Measurements from ENCODE around the gene RSRC1. TPM values are rescaled to one million over a fixed set of nuclear protein-coding genes. Genes with fewer than 3 reads are reported as not detected.
A peak's percentile ranks its signal among the peaks of the same experiment; 100 is the strongest.
"Not testable (repeated sequence)": the region's sequence is repeated elsewhere in the genome, so short reads cannot be mapped to it uniquely, and the experiment has no call there.

Gene RSRC1
- total RNA-seq, 1 donor from 2014 or later: 38.9 TPM

DNA sequence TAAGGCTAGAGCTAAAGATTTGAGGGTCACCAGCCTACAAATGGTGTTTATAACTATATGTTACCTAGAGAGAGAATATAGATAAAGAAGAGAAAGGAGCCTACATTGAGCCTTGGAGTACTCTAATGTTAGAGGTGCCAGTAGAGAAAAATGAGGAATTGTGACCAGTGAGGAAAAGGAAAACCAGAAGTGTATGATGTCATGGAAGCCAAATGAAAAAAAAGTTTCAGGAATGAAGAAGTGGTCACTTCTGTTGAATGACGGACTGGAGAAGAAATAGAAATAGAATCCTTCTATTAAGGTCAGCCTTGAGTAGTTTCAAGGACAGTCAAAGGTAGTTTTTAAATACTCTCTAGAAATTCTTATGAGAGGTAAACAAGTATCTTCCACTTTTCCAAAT lies 409.9 kb downstream of the RSRC1 start:
- DNase-seq (ENCODE audit: low read depth, low spot score): no peak

DNA sequence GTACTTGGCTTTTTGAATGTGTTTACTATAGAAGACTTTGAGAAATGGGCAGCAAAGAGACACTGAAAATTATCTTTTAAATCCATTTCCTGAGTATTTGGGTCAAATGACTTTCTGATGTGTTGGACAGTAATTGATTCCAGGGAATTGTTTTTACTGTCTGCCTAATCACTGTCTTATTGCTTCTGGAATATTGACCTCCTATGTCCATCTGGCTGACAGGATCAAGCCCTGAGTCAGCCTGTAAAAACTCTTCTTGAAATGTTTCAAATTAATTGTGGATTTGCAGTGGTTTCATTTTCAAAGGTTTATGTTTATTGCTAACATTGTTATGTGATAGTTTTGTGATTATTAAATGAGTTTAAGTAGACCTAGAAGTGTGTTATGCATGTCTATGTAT lies 410.5 kb downstream of the RSRC1 start:
- no peak for DNase-seq (ENCODE audit: low read depth, low spot score)

DNA sequence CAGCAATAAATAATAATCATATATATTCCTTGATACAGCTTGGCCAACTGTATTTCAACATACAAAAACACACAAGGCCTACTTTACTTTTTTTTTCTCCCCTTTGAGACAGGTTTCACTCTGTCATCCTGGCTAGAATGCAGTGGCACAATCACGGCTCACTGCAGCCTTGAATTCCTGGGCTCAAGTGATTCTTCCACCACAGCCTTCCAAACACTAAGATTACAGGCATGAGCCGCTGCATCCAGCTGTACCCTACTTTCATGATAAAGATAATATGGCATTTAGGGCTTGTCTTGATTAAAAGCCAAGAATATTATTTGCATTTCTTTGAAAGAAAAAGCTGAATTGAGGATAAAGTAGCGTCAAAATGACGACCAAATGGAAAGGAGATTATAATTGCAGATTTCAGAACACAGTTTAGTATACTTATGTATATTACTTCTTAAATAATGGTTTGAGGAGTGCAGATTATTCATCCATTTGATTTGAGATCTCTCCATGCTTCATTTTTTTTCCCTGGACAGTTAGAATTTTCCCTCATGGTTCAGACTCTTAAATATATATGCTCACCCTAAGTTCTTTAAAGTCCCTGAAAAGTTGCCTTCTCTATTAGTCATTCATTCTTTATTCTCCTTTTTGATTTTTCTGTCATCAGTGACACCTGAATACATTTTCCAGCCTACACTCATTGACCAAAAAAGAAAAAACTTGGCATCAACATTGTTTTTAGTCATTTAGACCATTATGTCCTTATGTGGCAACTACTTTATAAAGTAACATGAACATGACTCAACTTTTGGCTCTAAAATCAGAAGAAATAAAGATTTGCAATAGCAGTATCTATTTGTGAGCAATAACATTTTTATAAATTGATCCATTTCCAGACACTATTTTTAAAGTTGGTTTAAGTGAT lies 412.6 kb downstream of the RSRC1 start:
- no peak for DNase-seq (ENCODE audit: low read depth, low spot score)

DNA sequence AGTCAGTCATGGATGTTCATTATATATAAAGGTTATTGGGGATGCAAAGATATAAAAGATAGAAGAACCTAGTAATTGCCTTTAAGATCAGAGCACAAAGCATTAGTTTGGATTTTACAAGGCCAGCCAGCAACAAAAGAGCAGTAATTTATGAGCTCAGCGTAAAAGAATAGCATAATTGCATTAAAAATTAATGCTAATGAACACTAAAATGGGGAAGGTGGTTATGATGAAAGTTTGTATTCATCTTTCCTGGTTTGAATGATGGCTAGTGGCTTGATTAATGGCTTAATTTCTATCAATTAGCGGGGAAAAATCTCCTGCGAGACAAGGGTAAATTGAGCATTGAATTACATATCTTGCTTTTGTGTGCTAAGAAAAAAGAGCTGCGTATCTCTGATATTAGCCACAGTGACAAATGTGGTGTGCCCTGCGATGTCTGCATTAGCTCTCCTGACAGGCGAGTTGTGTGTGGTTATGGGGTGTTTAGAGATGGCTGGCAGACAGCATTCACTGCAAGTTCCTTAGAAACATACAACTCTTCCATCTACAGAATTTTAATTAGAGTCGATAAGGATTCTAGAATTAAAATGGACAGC lies 418.3 kb downstream of the RSRC1 start:
- no peak for DNase-seq (ENCODE audit: low read depth, low spot score)

DNA sequence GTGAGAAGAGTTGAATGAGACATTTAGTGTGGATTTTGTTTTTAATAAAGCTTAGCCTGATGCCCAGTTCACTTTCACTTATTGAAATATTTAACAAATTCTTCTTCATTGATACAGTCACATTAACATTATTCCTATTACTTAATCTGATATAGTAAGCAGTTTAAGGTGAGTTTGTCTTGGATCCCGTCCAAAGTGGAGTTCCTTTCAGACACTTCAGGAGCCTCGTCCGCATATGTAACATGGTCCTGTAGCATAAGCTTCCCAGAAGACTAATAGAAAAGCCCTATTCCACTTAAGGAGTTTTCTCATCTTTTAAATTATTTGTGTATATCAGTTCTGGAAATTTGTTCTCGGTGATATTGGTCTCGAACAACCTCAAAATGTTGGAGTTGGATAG lies 421.4 kb downstream of the RSRC1 start:
- no peak for DNase-seq (ENCODE audit: low read depth, low spot score)

DNA sequence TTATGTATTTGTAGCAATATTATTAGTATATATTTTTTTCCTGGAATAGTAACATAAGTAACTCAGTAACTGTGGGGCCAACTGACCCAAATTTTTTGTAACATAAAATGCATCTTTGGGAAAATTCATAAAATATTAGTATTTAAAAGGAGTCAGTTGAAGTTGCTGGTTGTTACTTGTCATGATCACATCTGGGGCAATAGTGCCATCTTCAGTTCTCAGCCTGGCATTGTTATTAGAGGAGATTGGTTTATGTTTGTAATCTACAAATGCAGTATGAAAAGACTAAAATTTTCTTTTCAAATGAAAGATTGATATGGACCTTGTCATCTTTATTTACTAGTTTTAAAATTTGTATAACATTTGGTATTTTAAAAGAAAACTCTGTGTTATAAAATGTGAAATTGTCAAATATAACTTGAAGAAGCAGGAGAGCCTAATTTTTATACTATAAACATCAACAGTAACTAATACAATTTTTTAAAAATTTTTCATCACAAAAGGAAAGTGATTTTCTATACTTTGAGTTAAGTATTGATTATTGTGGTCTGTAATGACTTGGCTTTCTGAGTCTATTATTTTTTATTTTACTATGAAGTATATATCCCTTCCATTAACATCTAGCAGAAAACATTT lies 422.3 kb downstream of the RSRC1 start:
- peak; percentile 7 for DNase-seq (ENCODE audit: low read depth, low spot score)

DNA sequence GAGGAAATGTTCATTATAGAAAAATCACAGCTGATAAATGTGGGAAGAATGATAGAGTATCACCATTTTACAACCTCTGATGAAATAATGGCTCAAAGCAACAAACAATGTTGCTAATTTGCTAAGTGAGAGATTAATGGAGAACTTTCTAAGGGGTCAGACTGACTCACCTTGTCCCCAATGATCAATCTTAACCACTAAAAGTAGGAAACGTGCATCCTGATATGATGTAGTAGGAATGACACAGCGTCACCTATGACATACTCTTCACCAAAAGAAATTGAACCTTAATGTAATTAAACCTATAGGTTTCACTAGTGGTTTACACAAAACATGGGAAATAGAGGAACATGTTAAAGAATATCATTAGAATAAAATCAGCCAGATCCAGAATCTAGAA lies 426.0 kb downstream of the RSRC1 start:
- no peak for DNase-seq (ENCODE audit: low read depth, low spot score)

DNA sequence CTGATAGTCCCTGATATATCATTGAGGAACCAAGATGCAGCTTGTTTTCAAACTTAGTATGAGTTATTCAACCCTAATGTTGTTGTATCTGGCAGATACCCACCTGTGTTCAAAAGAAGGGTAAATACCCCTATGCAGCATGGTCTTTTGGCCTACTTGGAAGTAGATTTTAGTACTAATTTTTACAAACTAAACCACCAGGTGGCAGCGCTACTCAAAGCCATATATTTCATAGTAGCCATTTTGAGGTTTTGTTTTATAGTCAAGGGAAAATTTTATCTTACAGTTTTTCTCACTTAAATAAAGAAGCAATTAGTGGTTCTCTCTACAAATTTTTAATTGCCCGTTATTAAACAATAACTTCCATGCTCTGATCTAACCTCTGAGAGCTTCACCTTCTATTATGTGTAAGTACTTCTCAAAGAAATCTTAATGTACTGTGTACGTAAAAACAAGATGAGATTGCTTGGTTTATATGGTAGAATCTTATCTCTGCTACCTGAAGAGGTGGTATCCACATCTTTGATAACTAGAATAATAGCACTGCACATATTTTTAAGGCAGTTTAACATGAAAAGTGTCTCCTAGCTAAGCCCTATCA lies 429.6 kb downstream of the RSRC1 start:
- peak; percentile 10 for DNase-seq (ENCODE audit: low read depth, low spot score)

DNA sequence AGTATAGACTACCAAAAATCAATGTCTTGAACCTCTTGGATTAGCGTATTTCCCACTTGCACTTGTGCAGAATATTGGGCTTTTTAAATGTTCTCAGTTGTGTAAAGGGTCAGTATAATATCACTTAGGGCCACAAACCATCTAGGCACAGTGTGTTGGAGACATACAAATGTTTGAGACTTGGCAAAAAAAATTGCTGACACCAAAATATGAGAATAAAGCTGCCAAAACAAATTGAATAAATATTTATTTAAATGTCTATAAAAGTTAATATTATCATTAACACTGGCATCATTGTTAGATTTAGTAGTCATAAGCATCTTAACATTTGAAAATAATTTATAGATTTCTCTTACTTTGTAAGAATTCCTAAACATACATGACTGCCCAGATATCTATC lies 430.2 kb downstream of the RSRC1 start:
- DNase-seq (ENCODE audit: low read depth, low spot score): no peak

DNA sequence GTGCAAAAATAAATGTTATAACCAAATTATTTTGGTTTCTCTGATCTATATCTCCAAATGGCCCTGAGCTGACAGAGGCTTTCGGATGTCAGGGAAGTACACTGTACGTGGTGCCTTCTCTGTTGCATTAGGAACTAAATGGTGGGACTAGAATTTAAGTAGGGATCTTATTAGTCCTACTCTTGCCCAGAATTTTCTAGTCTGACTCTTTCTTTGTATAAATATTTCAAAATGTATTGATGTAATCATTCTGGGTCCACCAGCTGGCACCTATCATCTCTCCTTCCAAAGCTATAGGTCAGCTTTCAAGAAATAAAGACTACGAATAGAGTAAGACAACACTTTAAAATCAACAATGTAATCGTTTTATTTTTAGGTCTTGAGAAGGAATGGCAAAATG lies 438.8 kb downstream of the RSRC1 start:
- DNase-seq (ENCODE audit: low read depth, low spot score): no peak

DNA sequence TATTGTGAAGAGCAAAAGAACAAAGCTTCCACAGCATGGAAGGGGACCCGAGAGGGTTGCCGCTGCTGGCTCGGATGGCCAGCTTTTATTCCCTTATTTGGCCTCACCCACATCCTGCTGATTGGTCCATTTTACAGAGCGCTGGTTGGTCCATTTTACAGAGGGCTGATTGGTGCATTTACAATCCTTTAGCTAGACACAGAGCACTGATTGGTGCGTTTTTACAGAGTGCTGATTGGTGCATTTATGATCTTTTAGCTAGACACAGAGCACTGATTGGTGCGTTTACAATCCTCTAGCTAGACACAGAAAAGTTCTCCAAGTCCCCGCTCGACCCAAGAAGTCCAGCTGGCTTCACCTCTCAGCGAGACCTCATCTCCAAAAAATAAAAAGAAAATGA lies 440.0 kb downstream of the RSRC1 start:
- DNase-seq (ENCODE audit: low read depth, low spot score): not testable (repeated sequence)

DNA sequence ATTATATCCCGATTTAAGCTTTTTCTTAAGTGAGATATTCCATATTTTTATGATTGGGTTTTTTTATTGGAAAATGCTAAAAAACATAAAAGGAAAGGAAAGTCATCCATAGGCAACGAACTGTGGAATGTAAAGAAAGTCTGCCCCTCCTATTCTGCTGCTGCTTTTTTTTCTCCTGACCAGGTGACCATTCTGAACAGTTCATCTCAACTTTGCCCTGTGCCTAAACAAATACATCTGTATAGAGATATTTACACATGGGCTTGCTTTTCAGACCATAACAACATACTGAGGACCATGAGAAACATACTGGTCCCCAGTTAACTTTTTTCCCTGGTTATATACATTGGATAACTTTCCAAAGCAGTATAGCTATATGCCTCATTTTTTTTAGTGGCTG lies 442.2 kb downstream of the RSRC1 start:
- no peak for DNase-seq (ENCODE audit: low read depth, low spot score)

DNA sequence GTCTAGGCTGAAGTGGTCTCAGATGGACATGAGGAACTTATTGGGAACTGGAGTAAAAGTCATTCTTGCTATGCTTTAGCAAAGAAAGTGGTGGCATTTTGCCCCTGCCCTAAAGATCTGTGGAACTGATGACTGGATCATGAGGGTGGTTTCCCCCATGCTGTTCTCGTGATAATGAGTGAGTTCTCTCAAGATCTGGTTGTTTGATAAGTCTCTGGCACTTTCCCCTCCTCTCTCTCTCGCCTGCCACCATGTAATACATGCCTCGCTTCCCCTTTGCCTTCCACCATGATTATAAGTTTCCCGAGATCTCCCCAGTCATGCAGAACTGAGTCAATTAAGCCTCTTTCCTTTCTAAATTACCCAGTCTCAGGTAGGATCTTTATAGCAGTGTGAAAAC lies 449.6 kb downstream of the RSRC1 start:
- no peak for DNase-seq (ENCODE audit: low read depth, low spot score)

DNA sequence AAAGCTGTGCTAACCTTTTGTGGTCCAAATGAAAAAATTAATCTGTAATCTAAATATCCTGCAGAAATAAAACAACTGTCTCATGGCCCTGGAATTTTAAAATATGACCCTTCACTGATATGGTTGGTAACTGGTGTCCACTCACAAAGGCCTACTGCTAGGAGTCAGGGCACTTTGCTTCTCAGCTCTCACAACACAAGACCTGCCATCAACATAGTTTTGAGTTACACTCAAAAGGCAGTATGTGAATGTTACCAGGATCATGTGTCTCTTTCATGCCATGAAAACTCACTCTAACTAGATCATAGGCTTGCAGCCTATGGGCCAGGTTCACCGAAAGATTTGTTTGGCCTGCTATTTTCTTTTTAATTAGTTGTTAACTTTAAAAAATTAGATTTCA lies 451.1 kb downstream of the RSRC1 start:
- DNase-seq (ENCODE audit: low read depth, low spot score): no peak

DNA sequence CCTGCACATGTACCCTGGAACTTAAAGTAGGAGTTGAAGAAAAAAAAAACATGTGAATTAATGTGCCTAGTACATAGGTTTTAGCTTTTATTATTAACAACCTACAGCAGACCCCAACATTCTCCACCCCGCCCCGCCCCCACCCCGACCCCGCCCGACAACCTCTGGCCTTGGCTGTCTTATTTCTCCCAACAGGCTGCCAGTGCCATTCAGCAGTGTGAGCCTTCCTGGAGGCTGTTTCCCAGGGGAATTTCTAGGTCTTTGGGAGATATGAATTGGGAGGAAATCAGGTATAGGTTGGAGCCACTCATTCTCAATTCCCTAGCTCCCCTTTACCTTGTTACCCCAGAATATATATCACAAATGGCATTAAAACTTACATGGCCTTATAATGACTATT lies 452.8 kb downstream of the RSRC1 start:
- DNase-seq (ENCODE audit: low read depth, low spot score): no peak

DNA sequence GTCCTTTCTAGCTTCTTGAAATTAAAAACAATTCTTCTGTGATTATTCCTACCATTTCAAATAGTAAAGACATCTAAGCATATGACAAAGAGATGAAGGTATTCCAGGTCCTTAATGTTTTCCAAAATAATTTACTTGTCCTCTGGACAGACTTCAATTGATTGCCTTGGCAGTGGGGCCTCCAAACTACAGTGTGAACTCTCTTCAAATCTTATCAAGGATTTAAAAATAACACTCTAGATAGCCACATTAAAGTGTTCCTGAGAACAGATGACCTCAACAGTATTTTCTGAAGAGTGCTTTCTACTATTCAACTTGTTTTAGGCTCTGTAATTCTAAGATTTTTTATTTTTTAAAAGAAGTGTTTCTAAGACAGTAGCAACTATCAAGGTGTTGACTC lies 453.2 kb downstream of the RSRC1 start:
- DNase-seq (ENCODE audit: low read depth, low spot score): no peak

DNA sequence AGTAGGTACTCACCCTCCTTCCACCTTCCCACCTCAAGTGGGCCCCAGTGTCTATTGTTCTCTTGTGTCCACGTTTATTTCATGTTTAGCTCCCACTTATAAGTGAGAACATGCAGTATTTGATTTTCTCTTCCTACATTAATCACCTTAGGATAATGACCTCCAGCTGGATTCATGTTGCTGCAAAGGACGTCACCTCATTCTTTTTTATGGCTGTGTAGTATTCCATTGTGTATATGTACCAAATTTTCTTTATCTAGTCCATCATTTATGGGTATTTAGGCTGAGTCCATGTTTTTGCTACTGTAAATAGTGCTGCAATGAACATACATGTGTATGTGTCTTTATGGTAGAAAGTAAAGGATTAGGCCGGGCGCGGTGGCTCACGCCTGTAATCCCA lies 455.2 kb downstream of the RSRC1 start:
- no peak for DNase-seq (ENCODE audit: low read depth, low spot score)

DNA sequence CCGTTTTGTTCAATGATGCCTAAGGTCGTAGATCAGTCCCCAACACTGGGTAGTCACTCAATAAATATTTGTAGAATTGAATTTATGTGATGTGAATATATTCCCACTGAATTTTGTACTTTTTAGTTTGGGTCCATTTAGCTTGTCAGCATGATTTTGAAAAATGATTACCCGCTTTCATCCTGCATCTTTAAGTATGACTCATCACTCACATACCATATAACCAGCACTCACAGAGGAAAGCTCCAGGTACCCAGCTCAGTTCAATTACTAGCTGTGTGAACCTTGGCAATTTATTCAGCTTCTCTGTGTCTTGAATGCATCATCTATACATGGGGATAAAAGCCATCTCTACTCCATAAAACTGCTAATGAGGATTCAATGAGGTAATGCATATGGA lies 458.9 kb downstream of the RSRC1 start:
- DNase-seq (ENCODE audit: low read depth, low spot score): no peak

DNA sequence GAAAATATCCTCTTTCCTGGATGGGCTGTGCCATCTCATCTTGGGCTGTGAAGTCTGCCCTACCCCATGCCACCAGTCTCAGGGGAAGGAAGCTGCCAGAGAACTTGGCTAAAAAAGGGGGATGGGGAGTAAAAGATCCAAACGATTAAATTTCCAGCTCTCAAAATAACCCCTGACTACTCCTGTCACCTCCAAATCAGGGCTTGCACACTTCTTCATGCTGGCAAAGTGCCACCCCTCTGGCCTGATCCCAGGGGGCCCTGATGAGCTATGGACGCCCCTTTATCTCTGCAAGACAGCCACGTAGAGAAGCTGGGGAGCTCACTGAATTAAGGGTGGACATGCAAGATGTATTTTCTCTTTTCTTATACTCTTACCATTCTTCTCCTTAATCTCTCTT lies 459.9 kb downstream of the RSRC1 start:
- no peak for DNase-seq (ENCODE audit: low read depth, low spot score)

DNA sequence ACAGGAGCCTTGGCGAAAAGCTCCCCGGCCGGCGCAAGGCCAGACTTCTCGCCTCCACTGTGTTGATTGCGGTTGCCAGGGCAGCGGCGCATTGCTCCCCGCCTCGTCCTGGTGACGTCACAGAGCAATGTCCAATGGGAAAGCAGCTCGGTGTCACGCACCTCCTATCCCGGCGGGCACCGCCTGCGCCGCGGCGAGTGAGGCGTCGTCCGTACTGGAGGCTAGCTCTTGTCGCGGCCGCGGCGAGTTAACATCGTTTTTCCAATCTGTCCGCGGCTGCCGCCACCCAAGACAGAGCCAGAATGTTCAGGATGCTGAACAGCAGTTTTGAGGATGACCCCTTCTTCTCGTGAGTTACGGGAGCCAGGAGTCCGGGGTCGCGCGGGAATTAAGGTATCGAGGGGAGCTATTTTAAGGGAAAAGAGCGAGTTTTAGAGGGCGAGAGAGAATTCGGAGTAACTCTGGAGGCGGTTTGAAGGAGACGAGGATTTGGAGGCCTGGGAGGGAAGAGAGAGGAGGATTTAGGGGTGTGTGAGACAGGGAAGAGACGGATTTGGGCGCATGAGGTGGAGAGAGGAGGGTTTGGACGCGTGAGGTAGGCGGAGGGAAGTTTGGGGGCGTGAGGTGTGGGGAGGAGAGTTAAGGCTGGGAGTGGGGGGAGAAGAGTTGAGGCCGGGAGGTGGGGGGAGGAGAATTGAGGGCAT lies 461.3 kb downstream of the RSRC1 start, which contains the start of gene MLF1:
Gene MLF1, plus strand, starts transcription at position 196 of the 704 bp plus-strand sequence. Its CDS starts 107 bp downstream, at position 303.
- DNase-seq (ENCODE audit: low read depth, low spot score): peak; percentile 85

DNA sequence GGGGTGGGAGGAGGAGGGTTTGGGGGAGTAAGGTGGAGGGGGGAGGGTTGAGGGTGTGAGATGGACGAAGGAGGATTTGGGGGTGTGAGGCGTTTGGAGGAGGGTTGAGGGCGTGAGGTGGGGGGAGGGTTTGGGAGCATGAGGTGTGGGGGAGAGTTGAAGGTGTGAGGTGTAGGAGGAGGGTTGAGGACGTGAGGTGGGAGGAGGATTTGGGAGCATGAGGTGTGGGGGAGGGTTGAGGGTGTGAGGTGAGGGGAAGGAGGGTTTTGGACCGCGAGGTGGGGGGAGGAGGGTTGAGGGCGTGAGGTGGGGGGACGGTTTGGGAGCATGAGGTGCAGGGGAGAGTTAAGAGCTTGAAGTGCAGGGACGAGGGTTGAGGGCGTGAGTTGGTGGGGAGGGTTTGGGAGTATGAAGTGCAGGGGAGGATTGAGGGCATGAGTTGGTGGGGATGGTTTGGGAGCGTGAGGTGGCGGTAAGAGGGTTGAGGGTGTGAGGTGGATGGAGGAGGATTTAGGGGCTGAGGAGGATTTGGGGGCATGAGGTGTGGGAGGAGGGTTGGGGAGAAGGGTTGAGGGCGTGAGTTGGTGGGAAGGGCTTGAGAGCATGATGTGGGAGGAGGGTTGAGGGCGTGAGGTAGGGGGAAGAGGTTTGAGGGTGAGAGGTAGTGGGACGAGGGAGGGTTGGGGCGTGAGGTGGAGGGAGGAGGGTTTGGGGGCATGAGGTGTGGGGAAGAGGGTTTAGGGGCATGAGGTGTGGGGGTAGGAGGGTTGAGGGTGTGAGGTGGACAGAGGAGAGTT lies 462.3 kb downstream of the RSRC1 start:
- DNase-seq (ENCODE audit: low read depth, low spot score): no peak
